Activated T-helper 2 cell treated with anti-CD3 and anti-CD28 coated beads, Interferon-gamma antibody, Interleukin-2, Interleukin-4, amounts not matched to agents 10 μg/mL and 5 μg/mL and 100 μg/mL, durations not matched to agents 14 hours and 24 hours and 36 hours (primary cell): ENCODE data around the gene TM4SF1. TPM values are rescaled to one million over a fixed set of nuclear protein-coding genes. Genes with fewer than 3 reads are reported as not detected.
"Not testable (repeated sequence)": the region's sequence is repeated elsewhere in the genome, so short reads cannot be mapped to it uniquely, and the experiment has no call there.

Experiments
- DNase-seq: peaks from one replicate; pipeline ENCODE4 v3.0.0; 2021; ENCODE audit warnings: low spot score
- H3K27ac Mint-ChIP-seq: one replicate; pipeline ENCODE4 v1.8.0; 2021; ENCODE audit warnings: mixed read lengths
- H3K27me3 Mint-ChIP-seq: one replicate; pipeline ENCODE4 v1.8.0; 2021; ENCODE audit warnings: low read depth, mixed read lengths
- H3K36me3 Mint-ChIP-seq: one replicate; pipeline ENCODE4 v1.8.0; 2021; ENCODE audit warnings: low read depth, mixed read lengths
- H3K4me1 Mint-ChIP-seq: one replicate; pipeline ENCODE4 v1.8.0; 2021; ENCODE audit warnings: low read depth, mixed read lengths
- H3K4me3 Mint-ChIP-seq: one replicate; pipeline ENCODE4 v1.8.0; 2021; ENCODE audit warnings: low read depth, mild to moderate bottlenecking, moderate library complexity, mixed read lengths
- H3K9me3 Mint-ChIP-seq: one replicate; pipeline ENCODE4 v1.8.0; 2021; ENCODE audit warnings: mixed read lengths
- intact Hi-C: fragments of 100-400 bp; cut with micrococcal nuclease; formaldehyde crosslinking; loops from one replicate; pipeline ENCODE4 v1.15.1; 2023
- total RNA-seq: library from RNA; stranded (reverse); gene quantifications from 2 replicates; pipeline ENCODE4 v1.2.3, GENCODE V29; 2022

TM4SF1 gene
- total RNA-seq, 1 donor from 2014 or later = not detected

DNA sequence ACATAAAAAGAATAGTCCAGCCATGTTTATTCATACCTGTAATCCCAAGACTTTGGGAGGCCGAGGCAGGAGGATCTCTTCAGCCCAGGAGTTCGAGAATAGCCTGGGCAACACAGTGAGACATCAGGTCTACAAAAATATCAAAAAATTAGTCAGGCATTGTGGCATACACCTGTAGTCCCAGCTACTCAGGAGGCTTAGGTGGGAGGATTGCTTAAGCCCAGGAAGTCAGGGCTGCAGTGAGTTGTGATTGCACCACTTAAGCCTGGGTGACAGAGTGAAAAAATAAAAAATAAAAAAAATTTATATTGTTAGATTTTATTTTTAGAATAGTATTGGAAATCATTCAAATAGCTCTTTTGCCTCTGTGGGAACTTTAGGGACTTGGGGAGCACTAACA lies 12.8 kb upstream of the TM4SF1 start:
- DNase-seq = no peak
- Mint-ChIP-seq H3K27me3 (peaks cover 2% of the 10 kb centered on the region), H3K4me1 (no peaks in the 10 kb centered on the region), H3K27ac (no peak overlapping the region), H3K4me3 (no peak overlapping the region), H3K9me3 (no peaks in the 10 kb centered on the region), H3K36me3 (no peaks in the 10 kb centered on the region)
- intact Hi-C loops = no loop called here

DNA sequence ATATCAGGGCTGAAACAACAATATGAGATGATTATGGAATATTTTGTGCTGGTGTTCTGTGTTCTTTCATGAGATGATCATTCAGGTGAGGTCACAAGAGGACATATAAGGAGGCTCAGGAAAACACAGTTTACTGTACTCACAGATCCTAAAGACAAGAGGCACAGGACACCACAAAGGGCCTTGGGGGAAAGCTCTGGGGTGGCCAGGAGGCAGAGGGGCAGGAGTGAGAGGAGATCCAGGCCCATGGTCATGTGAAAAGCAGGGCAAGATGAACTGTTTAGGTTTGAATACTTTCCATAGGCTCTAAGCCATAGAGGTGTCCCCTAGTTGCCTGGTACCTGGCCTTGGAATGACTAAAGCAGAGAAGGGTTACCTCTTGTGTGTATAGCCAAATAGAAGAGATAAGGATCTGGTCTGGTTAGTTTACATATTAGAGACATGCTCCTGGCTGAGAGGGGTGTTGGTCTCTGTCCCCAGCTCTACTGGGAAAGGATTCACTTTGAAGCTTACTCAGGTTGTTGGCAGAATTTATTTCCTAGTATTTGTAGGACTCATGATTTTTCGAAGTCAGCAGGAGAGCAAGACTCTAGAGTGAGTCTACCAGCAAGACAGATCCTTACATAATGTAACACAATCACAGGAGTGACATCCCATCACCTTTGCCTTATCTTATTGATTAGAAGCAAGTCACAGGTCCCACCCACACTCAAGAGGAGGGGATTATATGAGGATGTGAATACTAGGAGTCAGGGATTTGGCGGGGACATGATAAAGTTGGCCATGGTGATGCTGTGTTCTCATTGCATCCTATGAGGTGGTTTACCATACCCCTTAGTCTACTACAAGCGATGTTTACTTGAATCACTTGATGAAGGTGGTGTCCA lies 11.3 kb upstream of the TM4SF1 start:
- no peak for DNase-seq
- intact Hi-C loops = no loop called here
- H3K4me1 Mint-ChIP-seq = no peaks in the 10 kb centered on the region
- no peak overlapping the region for H3K4me3 Mint-ChIP-seq
- H3K9me3 Mint-ChIP-seq = no peaks in the 10 kb centered on the region
- H3K27ac Mint-ChIP-seq = no peak overlapping the region
- H3K27me3 Mint-ChIP-seq = peaks cover 2% of the 10 kb centered on the region
- H3K36me3 Mint-ChIP-seq = no peaks in the 10 kb centered on the region

DNA sequence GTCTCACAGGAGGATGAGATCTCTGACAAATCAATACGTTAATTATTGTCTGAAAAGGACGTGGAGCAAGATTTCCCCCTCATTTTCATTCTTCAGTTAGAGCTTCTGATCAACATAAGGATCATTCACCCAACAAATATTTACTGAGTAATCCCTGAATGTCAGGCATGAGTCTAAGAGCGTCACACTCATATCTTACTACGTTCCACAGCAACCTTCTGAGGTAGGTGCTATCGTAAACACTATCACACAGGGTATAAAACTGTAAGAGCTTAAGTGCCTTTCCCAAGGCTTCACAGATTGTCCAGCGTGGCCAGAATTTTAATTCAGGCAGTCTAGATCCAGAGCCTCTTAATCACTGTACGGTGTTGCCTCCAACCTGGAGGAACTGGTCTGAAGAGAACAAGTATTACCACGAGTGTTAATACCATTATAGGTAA lies 10.6 kb upstream of the TM4SF1 start:
- no peak overlapping the region for H3K4me3 Mint-ChIP-seq
- H3K36me3 Mint-ChIP-seq = no peaks in the 10 kb centered on the region
- intact Hi-C loops = no loop called here
- no peak overlapping the region for H3K27ac Mint-ChIP-seq
- H3K9me3 Mint-ChIP-seq = no peaks in the 10 kb centered on the region
- no peak for DNase-seq
- peaks cover 2% of the 10 kb centered on the region for H3K27me3 Mint-ChIP-seq
- H3K4me1 Mint-ChIP-seq = no peaks in the 10 kb centered on the region

DNA sequence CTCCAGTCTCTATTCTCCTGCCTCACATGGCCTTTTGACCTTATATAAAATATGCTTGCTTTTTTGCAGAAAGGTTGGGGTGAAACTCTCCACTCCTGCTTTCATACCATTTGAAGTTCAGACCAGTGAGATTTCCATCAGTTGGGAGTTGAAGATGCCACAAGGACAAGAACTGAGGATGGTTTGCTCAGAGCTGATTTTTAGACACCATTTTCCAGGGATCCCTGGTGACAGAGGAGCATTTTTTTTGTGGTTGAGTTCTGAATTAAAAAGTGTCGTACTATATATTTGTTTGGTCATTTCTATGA lies 8.8 kb upstream of the TM4SF1 start:
- H3K4me3 Mint-ChIP-seq = no peak overlapping the region
- H3K36me3 Mint-ChIP-seq = no peaks in the 10 kb centered on the region
- H3K27me3 Mint-ChIP-seq = peaks cover 2% of the 10 kb centered on the region
- no peak for DNase-seq
- no peaks in the 10 kb centered on the region for H3K9me3 Mint-ChIP-seq
- intact Hi-C loops = no loop called here
- no peak overlapping the region for H3K27ac Mint-ChIP-seq
- H3K4me1 Mint-ChIP-seq = no peaks in the 10 kb centered on the region

DNA sequence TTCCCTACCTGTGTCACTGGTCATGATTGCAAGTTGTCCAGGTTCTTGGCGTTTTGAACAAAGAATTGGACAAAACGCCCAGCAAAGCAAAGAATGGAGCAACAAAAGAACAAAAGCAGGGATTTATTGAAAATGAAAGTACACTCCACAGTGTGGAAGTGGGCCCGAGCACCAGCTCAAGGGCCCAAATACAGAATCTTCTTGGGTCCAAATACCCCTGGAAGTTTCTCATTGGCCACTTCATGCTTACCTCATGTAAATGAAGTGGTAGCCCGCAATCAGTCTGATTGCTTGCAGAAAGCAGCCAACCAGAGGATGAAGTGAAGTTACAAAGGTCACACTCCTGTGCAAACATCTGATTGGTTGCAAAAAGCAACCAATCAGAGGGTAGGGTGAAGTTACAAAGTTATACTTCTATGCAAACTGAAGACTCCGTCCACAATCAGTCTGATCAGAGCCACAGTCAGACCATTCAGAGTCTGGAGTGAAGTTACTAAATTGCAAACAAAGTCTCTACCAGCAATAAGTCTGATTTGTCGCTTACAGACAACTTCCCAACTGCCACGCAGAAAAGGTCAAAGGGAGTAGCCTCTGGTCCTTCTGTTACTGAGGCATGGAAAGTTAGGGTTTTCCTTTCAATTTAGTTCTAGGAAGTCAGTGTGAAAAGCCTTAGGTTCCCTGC lies 8.3 kb upstream of the TM4SF1 start:
- no peak for DNase-seq

DNA sequence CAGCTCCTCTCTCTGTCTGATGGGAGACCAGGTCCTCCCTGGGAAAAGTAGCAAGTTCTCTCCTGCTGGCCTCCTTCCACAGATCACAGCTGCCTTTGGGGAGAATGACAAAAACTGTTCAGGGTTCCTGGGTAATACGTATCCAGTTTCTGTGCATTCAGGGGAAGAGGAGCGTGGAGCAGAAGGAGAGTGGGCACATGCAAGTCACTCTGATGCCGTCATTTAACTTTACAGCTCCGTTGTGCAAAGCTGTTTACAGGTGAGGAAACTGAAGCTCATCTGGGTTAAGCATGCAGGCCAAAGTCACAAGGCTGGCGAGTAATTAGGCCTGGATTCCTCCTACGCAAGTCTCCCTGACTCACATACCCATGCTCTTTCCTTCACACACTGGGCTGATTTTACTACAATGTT lies 7.5 kb upstream of the TM4SF1 start:
- no peak overlapping the region for H3K27ac Mint-ChIP-seq
- H3K4me3 Mint-ChIP-seq = no peak overlapping the region
- peaks cover 2% of the 10 kb centered on the region for H3K27me3 Mint-ChIP-seq
- H3K36me3 Mint-ChIP-seq = no peaks in the 10 kb centered on the region
- no peak for DNase-seq
- H3K9me3 Mint-ChIP-seq = no peaks in the 10 kb centered on the region
- no peaks in the 10 kb centered on the region for H3K4me1 Mint-ChIP-seq
- intact Hi-C loops = no loop called here

More for the DNA sequence above, 8.3 kb upstream of the TM4SF1 start:
- intact Hi-C loops = no loop called here
- Mint-ChIP-seq H3K27me3 (peaks cover 2% of the 10 kb centered on the region), H3K27ac (no peak overlapping the region), H3K4me3 (no peak overlapping the region), H3K9me3 (no peaks in the 10 kb centered on the region), H3K36me3 (no peaks in the 10 kb centered on the region), H3K4me1 (no peaks in the 10 kb centered on the region)

DNA sequence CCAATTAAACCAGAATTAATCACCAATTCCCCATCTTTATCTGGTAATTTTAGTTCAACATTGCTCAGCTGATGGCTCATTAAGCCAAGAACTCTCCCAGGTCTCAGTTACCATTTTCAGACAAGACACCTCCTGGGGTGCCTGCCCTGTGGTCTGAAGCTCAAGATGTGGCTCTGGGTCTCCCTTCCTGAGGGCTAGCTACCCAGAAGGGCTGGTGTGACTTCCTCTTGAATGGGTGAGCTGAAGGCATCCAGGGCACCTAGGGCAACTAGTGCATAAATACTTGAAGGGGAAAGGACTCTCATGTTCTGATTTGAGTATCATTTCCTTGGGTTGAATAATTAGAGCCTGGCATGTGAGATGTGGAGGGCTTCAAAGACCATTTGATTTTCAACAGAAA lies 6.7 kb upstream of the TM4SF1 start:
- H3K27me3 Mint-ChIP-seq = peaks cover 2% of the 10 kb centered on the region
- DNase-seq = no peak
- intact Hi-C loops = no loop called here
- no peak overlapping the region for H3K4me3 Mint-ChIP-seq
- no peaks in the 10 kb centered on the region for H3K36me3 Mint-ChIP-seq
- H3K4me1 Mint-ChIP-seq = no peaks in the 10 kb centered on the region
- H3K27ac Mint-ChIP-seq = no peak overlapping the region
- H3K9me3 Mint-ChIP-seq = no peaks in the 10 kb centered on the region

DNA sequence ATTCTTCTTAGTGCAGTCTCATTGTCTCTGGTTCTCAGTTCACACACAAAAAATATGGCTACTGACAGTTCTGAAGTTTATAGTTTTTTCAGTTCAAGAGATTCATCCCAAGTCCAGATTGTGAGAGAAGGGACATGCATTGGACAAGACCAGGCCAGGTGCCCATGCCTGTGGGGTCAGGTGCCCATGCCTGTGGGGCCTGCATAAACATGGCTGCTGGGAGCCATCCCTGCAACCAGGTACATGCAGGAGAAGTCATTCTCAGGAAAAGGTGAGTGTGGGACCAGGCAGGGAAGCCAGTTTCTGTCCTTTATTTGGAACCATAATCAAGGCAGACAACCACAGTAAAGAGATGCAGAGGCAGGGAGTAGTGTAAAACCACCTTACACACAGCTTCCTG lies 6.3 kb upstream of the TM4SF1 start:
- DNase-seq = no peak
- Mint-ChIP-seq H3K27ac (no peak overlapping the region), H3K9me3 (no peaks in the 10 kb centered on the region), H3K4me1 (no peaks in the 10 kb centered on the region), H3K4me3 (no peak overlapping the region), H3K36me3 (no peaks in the 10 kb centered on the region), H3K27me3 (peaks cover 2% of the 10 kb centered on the region)
- intact Hi-C loops = no loop called here

DNA sequence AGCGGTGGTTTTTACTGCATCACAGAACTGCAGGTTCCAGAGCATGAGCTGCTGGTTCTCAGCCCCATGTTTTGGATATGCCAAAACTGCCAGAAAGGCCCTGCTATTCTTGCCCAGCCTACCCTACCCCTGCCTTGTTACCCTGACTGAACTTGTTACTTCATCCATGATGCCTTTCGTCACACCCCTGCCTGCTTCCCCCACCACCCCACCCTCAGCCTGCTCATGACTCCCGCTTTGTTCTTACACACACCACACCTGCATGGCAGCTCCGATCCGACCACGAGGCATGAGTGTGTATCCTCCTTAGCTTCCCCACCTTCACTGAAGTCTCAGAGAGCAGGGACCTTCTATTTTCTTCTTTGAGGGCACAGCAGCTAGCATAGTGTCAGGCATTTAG lies 5.1 kb upstream of the TM4SF1 start:
- no peak for DNase-seq
- Mint-ChIP-seq H3K4me1 (no peaks in the 10 kb centered on the region), H3K4me3 (no peak overlapping the region), H3K27ac (no peak overlapping the region), H3K9me3 (no peaks in the 10 kb centered on the region), H3K36me3 (no peaks in the 10 kb centered on the region), H3K27me3 (no peaks in the 10 kb centered on the region)
- intact Hi-C loops = no loop called here

DNA sequence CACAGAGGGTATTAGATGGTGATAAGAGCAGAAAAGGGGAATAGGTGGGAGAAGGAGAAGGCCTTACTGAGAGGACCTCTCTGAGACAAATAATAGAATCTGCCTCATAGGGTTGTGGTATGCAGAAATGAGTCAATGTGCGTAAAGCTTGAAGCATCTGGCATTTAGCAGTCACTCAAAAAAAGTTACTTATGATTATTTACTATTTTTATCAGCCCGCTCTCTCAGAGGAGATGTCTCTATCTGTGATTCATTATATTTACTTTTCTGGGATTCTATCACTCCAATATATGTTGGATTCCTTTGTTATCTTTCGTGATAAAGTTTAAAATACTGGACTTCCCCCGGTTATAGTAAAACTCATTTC lies 4.6 kb upstream of the TM4SF1 start:
- no peaks in the 10 kb centered on the region for H3K9me3 Mint-ChIP-seq
- intact Hi-C loops = no loop called here
- H3K4me1 Mint-ChIP-seq = no peaks in the 10 kb centered on the region
- no peak overlapping the region for H3K27ac Mint-ChIP-seq
- no peaks in the 10 kb centered on the region for H3K36me3 Mint-ChIP-seq
- no peak overlapping the region for H3K4me3 Mint-ChIP-seq
- no peak for DNase-seq
- peaks cover under 1% of the 10 kb centered on the region for H3K27me3 Mint-ChIP-seq

DNA sequence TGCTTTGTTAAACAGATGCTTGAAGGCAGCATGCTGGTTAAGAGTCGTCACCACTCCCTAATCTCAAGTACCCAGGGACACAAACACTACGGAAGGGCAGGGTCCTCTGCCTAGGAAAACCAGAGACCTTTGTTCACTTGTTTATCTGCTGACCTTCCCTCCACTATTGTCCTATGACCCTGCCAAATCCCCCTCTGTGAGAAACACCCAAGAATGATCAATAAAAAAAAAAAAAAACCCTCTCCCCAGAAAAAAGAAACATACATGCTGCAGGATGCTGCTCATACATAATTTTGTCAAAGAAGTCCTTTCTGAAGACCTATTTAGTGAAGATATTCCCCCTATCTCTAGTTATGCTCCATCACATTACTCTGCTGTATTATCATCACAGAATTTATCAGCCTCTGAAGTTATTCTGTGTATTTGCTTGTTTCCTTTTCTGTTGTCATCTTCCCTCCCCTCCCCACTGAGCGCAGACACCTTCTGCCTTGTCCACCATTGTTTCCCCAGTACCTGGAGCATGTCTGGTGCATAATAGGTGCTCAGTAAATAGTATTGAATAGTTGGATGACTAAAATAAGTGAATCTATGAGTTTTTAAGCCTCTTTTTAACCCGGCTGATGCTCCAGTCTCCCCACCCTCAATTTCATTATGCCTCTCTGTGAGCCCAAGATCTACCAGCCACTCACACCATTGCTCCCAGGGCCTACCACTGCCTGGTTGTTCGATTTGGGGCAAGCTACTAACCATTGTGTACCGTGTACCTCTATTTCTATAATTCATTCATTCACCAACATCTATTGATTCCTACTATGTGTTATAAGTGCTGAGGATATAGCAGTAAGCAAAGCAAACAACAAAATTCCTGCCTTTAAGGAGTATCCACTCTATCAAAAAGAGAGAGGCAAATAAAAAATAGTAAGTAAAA lies 4.0 kb upstream of the TM4SF1 start:
- peaks cover 4% of the 10 kb centered on the region for H3K27me3 Mint-ChIP-seq
- intact Hi-C loops = no loop called here
- no peaks in the 10 kb centered on the region for H3K4me1 Mint-ChIP-seq
- H3K4me3 Mint-ChIP-seq = no peak overlapping the region
- no peak overlapping the region for H3K27ac Mint-ChIP-seq
- H3K9me3 Mint-ChIP-seq = no peaks in the 10 kb centered on the region
- no peaks in the 10 kb centered on the region for H3K36me3 Mint-ChIP-seq
- DNase-seq = no peak

DNA sequence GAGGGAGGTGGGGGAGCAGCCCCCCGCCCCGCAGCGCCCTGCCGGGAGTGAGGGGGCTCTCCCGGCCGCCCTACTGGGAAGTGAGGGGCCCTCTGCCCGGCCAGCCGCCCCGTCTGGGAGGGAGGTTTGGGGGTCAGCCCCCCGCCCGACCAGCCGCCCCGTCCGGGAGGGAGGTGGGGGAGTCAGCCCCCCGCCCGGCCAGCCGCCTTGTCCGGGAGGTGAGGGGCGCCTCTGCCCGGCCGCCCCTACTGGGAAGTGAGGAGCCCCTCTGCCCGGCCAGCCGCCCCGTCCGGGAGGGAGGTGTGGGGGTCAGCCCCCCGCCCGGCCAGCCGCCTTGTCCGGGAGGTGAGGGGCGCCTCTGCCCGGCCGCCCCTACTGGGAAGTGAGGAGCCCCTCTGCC lies 2.8 kb upstream of the TM4SF1 start:
- H3K9me3 Mint-ChIP-seq, H3K4me3 Mint-ChIP-seq, H3K36me3 Mint-ChIP-seq, intact Hi-C loops, H3K27ac Mint-ChIP-seq, H3K4me1 Mint-ChIP-seq, DNase-seq, H3K27me3 Mint-ChIP-seq: not testable (repeated sequence)
